Lower leg skin (tissue), 3 donors: ENCODE results near the gene MTERF2.

Source experiments
- CTCF ChIP-seq, 3 donors: fragments of 450-650 bp; IDR thresholded peaks; one replicate each; pipeline ENCODE4 v1.5.1; 2016; ENCODE audit warnings: antibody characterized with exemption in 3 of 3, mild to moderate bottlenecking in 3 of 3, moderate library complexity in 2 of 3
- POLR2A ChIP-seq, 2 donors: fragments of 450-650 bp; IDR thresholded peaks; one replicate each; pipeline ENCODE4 v1.6.1; 2016 to 2017; ENCODE audit warnings: antibody characterized with exemption in 2 of 2, mild to moderate bottlenecking in 1 of 2, moderate library complexity in 1 of 2

DNA sequence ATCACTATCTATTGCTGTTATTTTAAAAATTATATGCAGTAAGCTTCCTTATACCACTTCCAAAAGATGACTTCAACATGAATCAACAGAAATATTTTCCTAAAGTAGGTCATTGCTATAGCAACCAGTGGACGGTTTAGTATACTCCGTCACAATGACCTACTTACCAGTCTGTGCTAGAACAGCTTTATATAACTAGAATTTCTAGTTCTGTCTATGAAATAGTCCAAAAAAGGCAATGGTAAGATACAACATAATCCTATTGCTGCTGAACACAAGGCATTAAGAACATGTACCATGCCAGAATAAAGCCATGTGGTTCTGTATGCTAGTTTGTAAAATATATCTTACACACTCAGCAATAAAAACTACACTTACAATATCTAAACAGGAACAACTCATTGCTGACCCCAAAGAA lies 40.7 kb upstream of the MTERF2 start:
- TF ChIP-seq CTCF (IDR thresholded peaks at IDR 0.05): no peak
- TF ChIP-seq POLR2A (IDR thresholded peaks at IDR 0.05): no peak
